ENCODE measurements around the gene DBI.
A peak's percentile ranks its signal among the peaks of the same experiment; 100 is the strongest.

The DBI gene

DNA sequence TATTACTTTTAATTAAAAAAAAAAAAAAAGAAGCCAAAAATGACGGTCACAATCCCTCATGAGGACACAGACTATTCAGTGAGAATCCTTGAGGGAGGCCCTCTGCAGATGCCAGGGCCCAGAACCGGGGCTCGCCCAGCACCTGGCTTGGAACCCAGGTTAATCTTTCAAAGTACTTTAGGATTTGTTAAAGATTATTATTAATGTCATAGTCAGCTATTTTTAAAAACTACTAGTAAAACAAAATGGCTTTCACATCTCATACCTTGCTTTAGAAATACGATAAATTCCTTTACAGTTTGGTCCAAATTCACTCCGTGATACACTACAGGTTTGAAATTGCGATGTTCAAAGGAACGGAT is 27.2 kb upstream of the DBI start:
- no peak for TF ChIP-seq JUND (IDR thresholded peaks at IDR 0.05; ENCODE audit: low read depth)
- DNase-seq (ENCODE audit: low read depth in 1 of 2, low spot score in 1 of 2): no peak
- in situ Hi-C loops (cut with HindIII; ENCODE audit: low pct_unique_long_range_greater_than_20kb, low sequenced_read_pairs): no loop called here

DNA sequence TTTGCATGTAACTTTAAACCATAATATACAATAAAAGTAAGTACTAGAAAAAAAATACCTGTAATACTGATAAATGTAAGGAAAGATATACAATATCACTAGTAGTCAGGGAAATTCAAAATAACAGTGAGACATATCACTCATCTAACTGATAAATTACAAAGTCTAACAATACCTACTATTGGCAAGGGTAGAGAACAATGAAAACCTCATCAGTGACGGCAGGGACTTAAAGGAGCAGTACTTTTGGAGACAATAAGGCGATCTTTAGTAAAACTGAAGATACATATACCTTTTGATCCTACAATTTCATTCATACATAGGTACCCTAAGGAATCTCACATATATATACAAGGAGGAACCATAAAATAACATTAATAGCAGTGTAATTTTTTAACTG is 25.1 kb upstream of the DBI start:
- no peak for TF ChIP-seq JUND (IDR thresholded peaks at IDR 0.05; ENCODE audit: low read depth)
- DNase-seq (ENCODE audit: low read depth in 1 of 2, low spot score in 1 of 2): no peak
- in situ Hi-C loops (cut with HindIII; ENCODE audit: low pct_unique_long_range_greater_than_20kb, low sequenced_read_pairs): no loop called here

GRCh38 chr2:119349289-119349688 is 17.5 kb upstream of the DBI start:
- no peak for TF ChIP-seq JUND (IDR thresholded peaks at IDR 0.05; ENCODE audit: low read depth)
- no peak for DNase-seq (ENCODE audit: low read depth in 1 of 2, low spot score in 1 of 2)
- in situ Hi-C loops (cut with HindIII; ENCODE audit: low pct_unique_long_range_greater_than_20kb, low sequenced_read_pairs): no loop called here

GRCh38 chr2:119350311-119350998 is 16.3 kb upstream of the DBI start:
- no peak for TF ChIP-seq JUND (IDR thresholded peaks at IDR 0.05; ENCODE audit: low read depth)
- in situ Hi-C loops (cut with HindIII; ENCODE audit: low pct_unique_long_range_greater_than_20kb, low sequenced_read_pairs): no loop called here

GRCh38 chr2:119352357-119352756 is 14.4 kb upstream of the DBI start:
- in situ Hi-C loops (cut with HindIII; ENCODE audit: low pct_unique_long_range_greater_than_20kb, low sequenced_read_pairs): no loop called here
- peak in 1 of 2 experiments; percentile 79 for DNase-seq (ENCODE audit: low read depth in 1 of 2, low spot score in 1 of 2)
- no peak for TF ChIP-seq JUND (IDR thresholded peaks at IDR 0.05; ENCODE audit: low read depth)

More at GRCh38 chr2:119350311-119350998, 16.3 kb upstream of the DBI start:
- peak in 1 of 2 experiments; percentile 71 for DNase-seq (ENCODE audit: low read depth in 1 of 2, low spot score in 1 of 2)

- in situ Hi-C loops (cut with HindIII; ENCODE audit: low pct_unique_long_range_greater_than_20kb, low sequenced_read_pairs): no loop called here
- no peak for TF ChIP-seq JUND (IDR thresholded peaks at IDR 0.05; ENCODE audit: low read depth)
- no peak for DNase-seq (ENCODE audit: low read depth in 1 of 2, low spot score in 1 of 2)
These were observed 11.9 kb upstream of the DBI start for GRCh38 chr2:119354860-119355259.

DNA sequence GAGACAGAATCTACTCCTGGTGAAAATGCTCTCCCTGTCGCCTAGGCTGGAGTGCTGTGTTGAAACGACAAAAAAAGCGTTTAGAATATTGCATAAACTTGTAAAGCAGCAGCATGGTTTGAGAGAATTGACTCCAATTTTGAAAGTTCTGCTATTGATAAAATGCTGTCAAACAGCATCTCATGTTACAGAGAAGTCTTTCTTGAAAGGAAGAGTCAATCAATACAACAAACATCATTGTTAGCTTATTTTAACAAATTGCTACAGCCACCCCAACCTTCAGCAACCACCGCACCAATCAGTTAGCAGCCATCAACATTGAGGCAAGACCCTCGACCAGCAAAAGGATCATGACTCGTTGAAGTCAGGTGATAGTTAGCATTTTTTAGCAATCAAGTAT is 7.0 kb upstream of the DBI start:
- TF ChIP-seq JUND (IDR thresholded peaks at IDR 0.05; ENCODE audit: low read depth): no peak
- DNase-seq (ENCODE audit: low read depth in 1 of 2, low spot score in 1 of 2): no peak
- in situ Hi-C loops (cut with HindIII; ENCODE audit: low pct_unique_long_range_greater_than_20kb, low sequenced_read_pairs): no loop called here

DNA sequence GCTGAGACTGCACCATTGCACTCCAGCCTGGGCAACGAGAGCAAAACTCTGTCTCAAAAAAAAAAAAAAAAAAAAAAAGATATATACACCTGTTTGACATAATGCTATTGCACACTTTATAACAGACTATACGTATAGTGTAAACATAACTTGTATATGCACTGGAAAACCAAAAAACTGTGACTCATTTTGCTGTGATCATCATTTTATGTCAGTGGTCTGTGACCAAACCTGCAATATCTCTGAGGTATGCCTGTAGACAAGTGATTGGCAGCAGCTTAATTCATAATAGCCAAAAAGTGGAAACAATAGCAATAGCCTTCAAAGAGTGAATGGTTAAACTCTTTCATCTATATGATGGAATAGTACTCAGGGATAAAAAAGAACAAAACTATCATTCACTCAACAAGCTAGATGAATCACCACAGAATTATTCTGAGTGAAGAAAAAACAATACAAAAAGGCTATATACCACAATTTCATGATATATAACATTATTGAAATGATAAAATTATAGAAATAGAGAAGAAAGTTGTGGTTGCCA is 6.3 kb upstream of the DBI start:
- no peak for DNase-seq (ENCODE audit: low read depth in 1 of 2, low spot score in 1 of 2)
- in situ Hi-C loops (cut with HindIII; ENCODE audit: low pct_unique_long_range_greater_than_20kb, low sequenced_read_pairs): no loop called here
- TF ChIP-seq JUND (IDR thresholded peaks at IDR 0.05; ENCODE audit: low read depth): no peak

DNA sequence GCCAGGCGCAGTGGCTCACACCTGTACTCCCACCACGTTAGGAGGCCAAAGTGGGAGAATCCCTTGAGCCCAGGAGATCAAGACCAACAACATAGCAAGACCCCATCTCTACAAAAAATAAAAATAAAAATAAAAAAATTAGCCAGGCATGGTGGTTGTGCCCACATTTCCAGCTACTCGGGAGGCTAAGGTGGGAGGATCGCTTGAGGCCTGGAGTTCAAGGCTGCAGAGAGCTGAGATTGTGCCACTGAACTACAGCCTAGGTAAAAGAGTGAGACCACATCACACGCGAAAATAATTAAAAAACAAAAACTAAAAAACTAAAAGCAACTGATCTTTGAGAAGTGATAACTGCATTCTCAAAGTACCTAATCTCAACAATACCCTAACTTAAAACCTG is 2.0 kb upstream of the DBI start:
- DNase-seq (ENCODE audit: low read depth in 1 of 2, low spot score in 1 of 2): no peak
- in situ Hi-C loops (cut with HindIII; ENCODE audit: low pct_unique_long_range_greater_than_20kb, low sequenced_read_pairs): no loop called here
- no peak for TF ChIP-seq JUND (IDR thresholded peaks at IDR 0.05; ENCODE audit: low read depth)

- no peak for DNase-seq (ENCODE audit: low read depth in 1 of 2, low spot score in 1 of 2)
- TF ChIP-seq JUND (IDR thresholded peaks at IDR 0.05; ENCODE audit: low read depth): no peak
- in situ Hi-C loops (cut with HindIII; ENCODE audit: low pct_unique_long_range_greater_than_20kb, low sequenced_read_pairs): no loop called here
These were observed 1.3 kb upstream of the DBI start for GRCh38 chr2:119365436-119365835.

GRCh38 chr2:119366161-119366648 is 572 bp upstream of the DBI start:
- no peak for TF ChIP-seq JUND (IDR thresholded peaks at IDR 0.05; ENCODE audit: low read depth)
- in situ Hi-C loops (cut with HindIII; ENCODE audit: low pct_unique_long_range_greater_than_20kb, low sequenced_read_pairs): no loop called here
- DNase-seq (ENCODE audit: low read depth in 1 of 2, low spot score in 1 of 2): peak in 1 of 2 experiments; percentile 85

DNA sequence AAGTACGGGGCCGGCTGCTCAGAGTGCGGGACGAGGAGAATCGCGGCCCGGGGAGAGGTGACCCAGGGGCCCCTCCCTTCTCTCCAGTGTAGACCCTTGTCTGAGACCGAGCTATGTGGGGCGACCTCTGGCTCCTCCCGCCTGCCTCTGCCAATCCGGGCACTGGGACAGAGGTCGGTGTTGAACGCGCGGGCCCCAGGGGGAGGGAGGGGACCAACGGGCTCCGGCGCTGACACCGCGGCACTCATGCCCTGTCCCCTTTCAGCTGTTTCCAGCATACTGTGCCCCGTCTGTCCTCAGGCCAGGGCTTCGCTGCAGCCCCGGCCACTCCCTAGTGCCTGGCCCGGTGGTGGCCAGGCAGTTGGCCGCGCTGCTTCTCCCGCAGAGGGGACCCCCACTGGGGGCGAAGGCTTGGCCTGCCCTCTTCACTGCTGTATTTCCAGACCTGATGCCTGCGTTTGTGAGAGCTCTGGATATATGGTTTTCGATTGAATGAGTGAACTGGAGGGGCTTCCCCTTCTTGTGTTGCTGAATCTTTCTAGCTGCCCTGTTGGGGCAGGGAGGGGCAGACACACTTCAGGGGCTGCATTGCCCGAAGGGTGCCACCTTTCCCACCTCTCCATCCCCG is 809 bp downstream of the DBI start:
- in situ Hi-C loops (cut with HindIII; ENCODE audit: low pct_unique_long_range_greater_than_20kb, low sequenced_read_pairs): no loop called here
- DNase-seq (ENCODE audit: low read depth in 1 of 2, low spot score in 1 of 2): peak; percentile 46 to 59
- TF ChIP-seq JUND (IDR thresholded peaks at IDR 0.05; ENCODE audit: low read depth): no peak

DNA sequence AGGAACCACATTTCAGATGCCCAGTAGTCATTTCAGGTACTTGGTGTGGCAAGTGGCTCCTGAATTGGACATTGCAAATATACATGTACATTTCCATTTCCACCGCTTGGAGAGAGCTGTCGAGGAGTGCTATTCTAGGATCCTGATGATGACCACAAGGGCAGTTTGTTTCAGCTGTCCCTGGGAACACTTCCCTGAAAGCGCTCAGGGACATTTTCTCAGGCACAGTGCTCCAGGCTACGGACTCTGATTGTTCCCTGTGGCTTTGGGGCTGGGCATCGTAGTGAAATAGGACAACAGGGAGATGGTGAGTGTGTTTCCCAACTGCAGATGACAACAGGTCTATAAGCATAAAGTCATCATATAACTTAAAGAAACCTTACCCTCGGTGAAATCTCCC is 3.1 kb downstream of the DBI start:
- in situ Hi-C loops (cut with HindIII; ENCODE audit: low pct_unique_long_range_greater_than_20kb, low sequenced_read_pairs): no loop called here
- no peak for TF ChIP-seq JUND (IDR thresholded peaks at IDR 0.05; ENCODE audit: low read depth)
- DNase-seq (ENCODE audit: low read depth in 1 of 2, low spot score in 1 of 2): no peak
